HEK293T (cell line): ENCODE data around the gene CNIH3.

ENCODE experiments used
- CTCF ChIA-PET: fragments of 350-600 bp; formaldehyde crosslinking; extraction: SDS; loops from one replicate; lab custom pipeline; 2021; ENCODE audit warnings: antibody characterized with exemption, inconsistent platforms; lab: Yijun Ruan, JAX
- POLR2A ChIA-PET: fragments of 350-600 bp; formaldehyde crosslinking; extraction: SDS; loops from one replicate; lab custom pipeline; 2020; ENCODE audit warnings: antibody characterized with exemption, inconsistent platforms; lab: Yijun Ruan, JAX
- DNase-seq: peaks from one replicate; pipeline ENCODE4 v3.0.0; 2012; ENCODE audit warnings: mixed read lengths; ENCODE audit errors: extremely low spot score
- ARNT ChIP-seq: fragments of 450-650 bp; IDR thresholded peaks from 2 replicates; pipeline ENCODE4 v1.6.1; 2017; ENCODE audit warnings: mild to moderate bottlenecking
- BHLHE40 ChIP-seq: fragments of 450-650 bp; IDR thresholded peaks from 2 replicates; pipeline ENCODE4 v1.6.1; 2016; ENCODE audit warnings: mild to moderate bottlenecking, moderate library complexity, borderline replicate concordance
- CTBP1 ChIP-seq: fragments of 450-650 bp; IDR thresholded peaks from 2 replicates; pipeline ENCODE4 v1.6.1; 2016; ENCODE audit warnings: borderline replicate concordance
- ELF4 ChIP-seq: fragments of 450-650 bp; IDR thresholded peaks from 2 replicates; pipeline ENCODE4 v1.6.1; 2017; ENCODE audit warnings: antibody characterized with exemption
- FOXA1 ChIP-seq: fragments of 450-650 bp; IDR thresholded peaks from 2 replicates; pipeline ENCODE4 v1.6.1; 2016; ENCODE audit warnings: mild to moderate bottlenecking
- FOXK2 ChIP-seq: fragments of 450-650 bp; IDR thresholded peaks from 2 replicates; pipeline ENCODE4 v1.6.1; 2016; ENCODE audit warnings: mild to moderate bottlenecking
- FOXM1 ChIP-seq: fragments of 450-650 bp; IDR thresholded peaks from 2 replicates; pipeline ENCODE4 v1.6.1; 2017; ENCODE audit warnings: mild to moderate bottlenecking, borderline replicate concordance
- HDGF ChIP-seq: fragments of 450-650 bp; IDR thresholded peaks from 2 replicates; pipeline ENCODE4 v1.6.1; 2017; ENCODE audit warnings: antibody characterized with exemption, borderline replicate concordance
- L3MBTL2 ChIP-seq: fragments of 450-650 bp; conservative IDR thresholded peaks from 2 replicates; pipeline ENCODE4 v1.6.1; 2016; ENCODE audit warnings: mild to moderate bottlenecking
- LEF1 ChIP-seq: fragments of 450-650 bp; IDR thresholded peaks from 2 replicates; pipeline ENCODE4 v1.6.1; 2017; ENCODE audit warnings: mild to moderate bottlenecking, borderline replicate concordance
- NFRKB ChIP-seq: fragments of 450-650 bp; IDR thresholded peaks from 2 replicates; pipeline ENCODE4 v1.6.1; 2016; ENCODE audit warnings: mild to moderate bottlenecking, moderate library complexity
- PKNOX1 ChIP-seq: fragments of 450-650 bp; IDR thresholded peaks from 2 replicates; pipeline ENCODE4 v1.6.1; 2016
- SP1 ChIP-seq: fragments of 450-650 bp; IDR thresholded peaks from 2 replicates; pipeline ENCODE4 v1.6.1; 2017
- SUZ12 ChIP-seq: fragments of 450-650 bp; IDR thresholded peaks from 2 replicates; pipeline ENCODE4 v1.6.1; 2016; ENCODE audit warnings: mild to moderate bottlenecking
- TARDBP ChIP-seq: fragments of 450-650 bp; IDR thresholded peaks from 2 replicates; pipeline ENCODE4 v1.6.1; 2016
- ZNF384 ChIP-seq: fragments of 450-650 bp; IDR thresholded peaks from 2 replicates; pipeline ENCODE4 v1.6.1; 2016

CNIH3 gene

GRCh38 chr1:224631462-224632115 is 15.5 kb downstream of the CNIH3 start:
- TF ChIP-seq SUZ12 = no peak
- no peak for TF ChIP-seq ARNT
- no peak for TF ChIP-seq FOXM1
- no peak for TF ChIP-seq ELF4
- TF ChIP-seq L3MBTL2 = no peak
- no peak for TF ChIP-seq FOXK2
- TF ChIP-seq NFRKB = no peak
- TF ChIP-seq FOXA1 = no peak
- no peak for TF ChIP-seq BHLHE40
- no peak for TF ChIP-seq LEF1
- TF ChIP-seq TARDBP = no peak
- TF ChIP-seq PKNOX1 = no peak
- no peak for TF ChIP-seq ZNF384
- no peak for TF ChIP-seq HDGF
- no peak for TF ChIP-seq CTBP1
- no peak for TF ChIP-seq SP1
- ChIA-PET CTCF (interaction anchor here (1.2 kb wide), 1 partner anchor 13 kb away, joined by 6 read pairs; no protein-coding TSS in a partner anchor), POLR2A (interaction anchor here (0.8 kb wide), 1 partner anchor 15 kb away, joined by 3 read pairs; no protein-coding TSS in a partner anchor)
- no peak for DNase-seq

- DNase-seq = no peak
Observed at GRCh38 chr1:224632381-224632871, 16.3 kb downstream of the CNIH3 start.

GRCh38 chr1:224632921-224633321 is 16.8 kb downstream of the CNIH3 start:
- ChIA-PET CTCF (interaction anchor here (0.9 to 1.2 kb wide), 2 partner anchors 11 to 12 kb away, joined by 4 to 6 read pairs; no protein-coding TSS in a partner anchor), POLR2A (no interaction called here)
- TF ChIP-seq ZNF384 (peak; percentile 67), FOXM1 (no peak)
- no peak for DNase-seq

More at GRCh38 chr1:224632381-224632871, 16.3 kb downstream of the CNIH3 start:
- TF ChIP-seq BHLHE40 (no peak), TARDBP (no peak), PKNOX1 (no peak), ARNT (no peak), LEF1 (no peak), NFRKB (no peak), ELF4 (no peak), FOXK2 (no peak), L3MBTL2 (no peak), CTBP1 (no peak), HDGF (no peak), SP1 (no peak), FOXM1 (no peak)
- ChIA-PET CTCF (interaction anchor here (1.2 kb wide), 1 partner anchor 12 kb away, joined by 6 read pairs; no protein-coding TSS in a partner anchor), POLR2A (no interaction called here)

- TF ChIP-seq FOXA1 (no peak), CTBP1 (no peak), ELF4 (no peak), FOXK2 (no peak), FOXM1 (no peak), PKNOX1 (no peak), TARDBP (no peak), NFRKB (no peak), ZNF384 (no peak), LEF1 (no peak)
- DNase-seq = no peak
- ChIA-PET POLR2A (interaction anchor here (1.5 kb wide), 1 partner anchor 19 kb away, joined by 3 read pairs; the partner anchor contains the start of gene CNIH3), CTCF (interaction anchor here (0.6 to 1.7 kb wide), 5 partner anchors 9 to 228 kb away, joined by 3 to 10 read pairs (median 3); no protein-coding TSS in a partner anchor)
Observed at GRCh38 chr1:224635356-224635755, 19.2 kb downstream of the CNIH3 start.

GRCh38 chr1:224637515-224637914 is 21.4 kb downstream of the CNIH3 start:
- CTCF ChIA-PET = interaction anchor here (1.7 kb wide), 1 partner anchor 215 kb away, joined by 3 read pairs; no protein-coding TSS in a partner anchor
- DNase-seq = no peak
- POLR2A ChIA-PET = no interaction called here
- TF ChIP-seq BHLHE40 (no peak), LEF1 (no peak), SP1 (no peak), FOXA1 (no peak), L3MBTL2 (no peak), FOXM1 (no peak), ELF4 (no peak), TARDBP (no peak)

GRCh38 chr1:224637936-224638335 is 21.8 kb downstream of the CNIH3 start:
- TF ChIP-seq PKNOX1 (no peak), L3MBTL2 (no peak), SP1 (no peak), HDGF (no peak), ARNT (no peak), TARDBP (no peak), FOXA1 (no peak), FOXK2 (no peak), ZNF384 (no peak), ELF4 (no peak)
- CTCF ChIA-PET = interaction anchor here (0.9 to 1.7 kb wide), 2 partner anchors 137 to 214 kb away, joined by 3 read pairs; no protein-coding TSS in a partner anchor
- DNase-seq = no peak
- POLR2A ChIA-PET = no interaction called here
